HUDEP-2 (cell line): Measurements from ENCODE around the gene VSIG10L2.
A peak's percentile ranks its signal among the peaks of the same experiment; 100 is the strongest.
"Not testable (repeated sequence)": the region's sequence is repeated elsewhere in the genome, so short reads cannot be mapped to it uniquely, and the experiment has no call there.

Source experiments
- DNase-seq, 76 experiments: peaks; one replicate each; lab custom pipeline; 2025; ENCODE audit not compliant: unreplicated experiment in 76 of 76; lab: John Stamatoyannopoulos, UW

Gene VSIG10L2

DNA sequence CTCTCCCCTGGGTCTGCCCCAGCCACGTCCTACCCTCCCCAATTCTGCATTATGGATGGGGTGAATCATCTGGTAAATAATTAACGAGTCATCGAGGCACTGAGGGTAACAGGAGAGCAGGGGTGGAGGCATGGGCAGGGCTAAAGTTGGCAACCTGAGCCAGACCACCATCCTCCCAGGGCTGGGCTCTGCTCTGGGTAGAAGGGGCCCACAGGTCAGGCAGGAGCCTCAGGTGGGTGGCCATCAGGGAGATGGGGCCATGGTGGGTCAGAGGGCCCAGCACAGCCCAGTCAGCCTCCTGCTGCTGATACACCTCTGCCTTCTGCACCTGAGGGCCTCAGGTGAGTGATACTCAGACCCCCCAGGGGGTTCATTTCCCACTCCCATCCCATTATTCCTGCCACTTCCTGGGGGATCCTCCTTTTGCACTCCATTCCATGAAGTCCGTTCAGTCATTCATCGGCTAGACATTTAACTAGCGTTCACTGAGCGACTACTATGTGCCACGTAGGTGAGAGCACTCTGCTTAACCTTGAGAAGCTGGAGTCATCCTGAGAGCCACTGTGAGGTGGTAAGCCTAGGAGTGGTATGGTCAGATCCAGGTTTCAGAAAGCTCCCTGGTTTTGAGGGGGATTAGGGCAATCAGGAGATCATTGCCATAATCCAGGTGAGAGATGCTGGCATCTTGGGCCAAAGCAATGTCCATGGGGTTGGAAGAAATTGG is at the start of gene VSIG10L2:
VSIG10L2 (plus strand) TSS at position 248 of the 724 bp plus-strand sequence; CDS start at position 260, 12 bp downstream.
- DNase-seq, result no peak

DNA sequence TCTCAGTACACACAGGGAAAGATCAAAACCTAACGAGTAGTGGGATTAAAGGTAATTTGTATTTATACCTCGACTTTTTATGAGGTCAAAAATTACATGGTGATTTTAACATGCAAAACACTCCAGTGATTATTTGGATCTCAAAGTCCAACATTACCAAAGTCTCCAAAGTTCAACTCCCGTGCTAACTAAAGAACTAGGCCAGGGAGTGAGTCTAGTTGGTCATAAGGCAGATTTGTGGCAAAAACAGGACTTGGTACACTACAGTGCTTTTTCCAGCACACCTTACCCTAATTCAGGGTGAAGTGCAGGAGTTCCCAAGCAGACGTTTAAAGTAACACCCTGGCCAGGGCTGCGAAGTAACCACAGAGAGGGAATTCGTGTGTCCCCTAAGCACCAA is 44.0 kb upstream of the VSIG10L2 start:
- no peak for DNase-seq

DNA sequence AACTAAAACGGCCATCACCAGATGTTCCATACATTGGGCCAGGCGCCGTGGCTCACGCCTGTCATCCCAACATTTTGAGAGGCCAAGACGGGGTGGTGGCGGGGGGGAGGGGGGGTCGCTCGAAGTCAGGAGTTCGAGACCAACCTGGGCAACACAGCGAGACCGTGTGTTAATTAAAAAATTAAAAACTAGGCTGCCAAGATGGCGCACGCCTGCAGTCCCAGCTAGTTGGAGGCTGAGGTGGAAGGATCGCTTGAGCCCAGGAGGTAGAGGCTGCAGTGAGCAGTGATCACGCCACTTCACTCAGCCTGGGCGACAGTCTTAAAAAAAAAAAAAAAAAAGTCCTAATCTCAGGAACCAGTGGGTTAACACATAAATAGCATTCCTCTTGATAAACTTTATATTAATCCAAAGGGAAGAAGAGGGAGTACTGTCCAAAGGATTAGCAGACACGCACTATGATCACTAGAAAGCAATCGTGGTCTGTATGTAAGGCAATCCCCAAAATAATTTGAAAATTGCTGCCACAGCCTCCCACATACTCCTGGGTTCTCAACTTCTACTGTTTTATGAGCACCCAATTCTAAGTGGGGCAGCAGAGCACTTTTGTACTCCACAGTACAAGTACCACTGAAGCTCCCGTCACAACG is 43.4 kb upstream of the VSIG10L2 start:
- DNase-seq, result peak in 1 of 76 experiments; percentile 31

DNA sequence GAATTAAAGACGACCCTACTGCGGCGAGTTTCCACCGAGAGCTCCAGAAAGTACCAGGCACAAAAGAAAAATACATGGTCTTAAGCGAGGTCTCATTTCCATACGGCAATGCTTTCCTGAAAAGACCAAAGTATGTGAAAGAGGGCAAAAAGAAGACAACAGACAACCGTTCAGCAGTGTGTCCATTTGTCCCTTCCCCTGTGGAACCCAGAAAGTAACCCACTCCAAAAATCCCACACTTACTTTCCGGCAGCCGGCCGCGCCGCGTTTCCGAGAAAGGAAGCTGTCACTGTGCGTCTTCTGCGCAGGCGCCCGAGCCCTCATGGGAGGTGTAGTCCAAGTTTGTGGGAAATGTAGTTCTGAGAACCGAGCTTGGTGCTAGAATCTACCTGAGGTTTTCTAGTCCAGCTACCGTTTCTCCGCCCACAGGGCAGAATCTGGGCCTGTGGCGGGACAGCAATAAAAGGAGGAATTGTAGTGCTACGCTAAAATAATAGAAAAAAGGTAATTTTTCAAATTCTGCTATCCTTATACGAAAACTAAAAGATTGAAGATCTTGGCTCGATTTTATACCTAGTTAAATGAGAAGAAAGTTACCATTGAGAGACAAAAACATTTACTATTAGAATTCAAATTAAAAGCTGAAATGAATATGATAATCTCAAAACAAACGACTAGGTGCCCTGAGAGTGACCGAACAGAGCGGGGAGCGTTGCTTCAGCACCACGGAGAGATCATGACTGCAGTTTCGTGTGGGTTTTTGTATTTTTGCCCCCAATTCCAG is 42.7 kb upstream of the VSIG10L2 start, which contains the start of gene PUS3:
PUS3 (minus strand) TSS at position 280 of the 784 bp plus-strand sequence. CDS start 6,922 bp downstream, outside the sequence.
- peak in 75 of 76 experiments; percentile 7 to 89 (median 69) for DNase-seq

DNA sequence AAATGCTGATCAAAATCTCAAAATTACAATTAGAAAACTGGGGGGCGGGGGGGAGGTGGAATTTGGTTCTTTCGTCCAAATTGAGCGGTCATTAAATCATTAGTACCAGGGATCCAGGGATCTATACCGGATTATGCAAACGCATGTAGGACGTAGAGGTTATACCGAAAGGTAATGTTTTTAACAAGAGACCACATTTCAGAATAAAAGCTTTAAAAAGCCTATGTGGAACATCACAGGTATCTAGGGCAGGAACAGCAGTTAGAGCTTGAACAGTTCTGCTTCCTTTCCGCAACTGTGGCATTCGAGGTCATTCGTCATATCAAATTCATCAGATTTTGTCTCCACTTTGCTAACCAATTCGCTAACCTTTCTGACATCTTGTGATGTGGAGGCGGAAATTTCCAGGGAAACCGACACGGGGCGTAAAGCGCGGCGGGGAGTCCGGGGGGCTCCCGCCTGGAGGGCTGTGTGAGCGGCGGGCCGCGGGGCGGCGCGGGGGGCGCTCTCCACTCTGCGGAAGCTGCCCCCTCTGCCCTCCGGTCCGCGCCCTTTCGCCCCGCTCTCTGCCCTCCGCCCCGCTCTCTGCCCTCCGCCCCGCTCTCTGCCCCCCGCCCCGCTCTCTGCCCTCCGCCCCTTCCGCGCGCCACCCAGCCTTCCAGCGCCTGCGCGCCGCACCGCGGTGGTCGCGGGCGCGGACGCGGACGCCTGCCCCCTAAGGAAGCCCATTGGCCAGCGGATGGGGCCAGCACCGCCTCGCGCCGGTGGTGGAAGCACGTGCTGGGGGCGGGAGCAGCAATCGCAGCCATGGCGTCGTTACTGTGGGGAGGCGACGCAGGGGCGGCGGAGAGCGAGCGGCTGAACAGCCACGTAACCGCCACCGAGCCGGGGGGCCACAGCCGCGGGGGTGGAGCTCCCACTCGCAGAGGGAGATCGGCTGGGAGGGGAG is 41.9 kb upstream of the VSIG10L2 start, which contains the start of gene DDX25:
DDX25 (plus strand) TSS at position 798 of the 949 bp plus-strand sequence; CDS start at position 808, 10 bp downstream.
- no peak for DNase-seq

DNA sequence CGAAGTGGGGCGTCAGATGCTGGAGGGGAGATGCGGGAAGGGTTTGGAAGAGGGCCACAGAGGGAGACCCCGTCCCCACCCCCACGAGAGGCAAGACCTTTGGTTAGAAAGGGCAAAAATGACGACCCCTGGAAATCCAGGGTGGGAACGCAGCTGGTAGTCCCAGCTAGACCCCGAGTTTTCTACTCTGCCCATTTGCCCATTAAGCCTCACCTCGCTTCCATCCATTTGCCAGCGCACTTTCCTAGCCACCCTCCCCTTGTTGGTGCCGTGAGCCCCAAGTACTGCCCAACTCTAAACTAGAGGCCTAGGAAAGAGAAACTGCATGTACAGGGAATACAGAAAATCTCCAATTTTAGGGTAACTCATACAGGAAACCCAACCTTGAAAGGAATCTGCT is 41.2 kb upstream of the VSIG10L2 start:
- DNase-seq, result no peak

DNA sequence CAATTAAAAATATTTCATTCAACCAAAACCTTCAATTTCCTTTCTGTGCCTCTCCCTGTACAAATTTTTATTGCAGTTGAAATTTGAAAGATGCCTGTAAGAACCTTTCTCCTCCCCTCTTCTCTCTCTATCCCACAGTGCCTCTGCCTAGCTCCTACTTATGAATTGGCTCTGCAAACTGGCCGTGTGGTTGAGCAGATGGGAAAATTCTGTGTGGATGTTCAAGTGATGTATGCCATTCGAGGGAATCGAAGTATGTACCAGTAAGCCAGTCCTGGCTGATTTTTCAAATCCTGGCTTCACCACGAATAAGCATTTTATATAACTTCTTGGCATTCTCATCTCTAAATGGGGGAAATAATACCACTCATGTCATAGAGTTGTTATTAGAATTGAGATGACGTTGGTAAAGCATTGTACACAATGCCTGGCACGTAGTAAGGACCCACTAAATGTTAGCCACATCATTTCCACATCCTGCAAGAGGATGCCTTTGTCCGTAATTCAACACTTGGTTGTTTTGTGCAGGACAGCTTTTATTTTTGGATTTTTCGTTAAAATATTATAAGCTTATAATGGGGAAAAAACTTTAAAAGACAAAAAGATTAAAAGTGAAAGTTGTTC is 35.5 kb upstream of the VSIG10L2 start:
- DNase-seq, result no peak

DNA sequence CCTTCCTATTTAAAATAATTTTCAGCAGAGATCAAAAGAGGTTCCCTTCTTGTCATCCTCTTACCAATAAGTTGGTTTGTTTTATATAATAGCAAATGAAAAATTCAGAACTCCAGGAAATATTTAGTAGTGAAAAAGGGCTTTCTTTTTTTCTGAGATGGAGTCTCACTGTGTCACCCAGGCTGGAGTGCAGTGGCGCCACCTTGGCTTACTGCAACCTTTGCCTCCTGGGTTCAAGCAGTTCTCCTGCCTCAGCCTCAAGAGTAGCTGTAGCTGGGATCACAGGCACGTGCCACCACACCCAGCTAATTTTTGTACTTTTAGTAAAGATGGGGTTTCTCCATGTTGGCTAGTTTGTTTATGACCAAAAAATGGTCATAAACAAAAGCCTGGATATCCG is 31.2 kb upstream of the VSIG10L2 start:
- not testable (repeated sequence) for DNase-seq

DNA sequence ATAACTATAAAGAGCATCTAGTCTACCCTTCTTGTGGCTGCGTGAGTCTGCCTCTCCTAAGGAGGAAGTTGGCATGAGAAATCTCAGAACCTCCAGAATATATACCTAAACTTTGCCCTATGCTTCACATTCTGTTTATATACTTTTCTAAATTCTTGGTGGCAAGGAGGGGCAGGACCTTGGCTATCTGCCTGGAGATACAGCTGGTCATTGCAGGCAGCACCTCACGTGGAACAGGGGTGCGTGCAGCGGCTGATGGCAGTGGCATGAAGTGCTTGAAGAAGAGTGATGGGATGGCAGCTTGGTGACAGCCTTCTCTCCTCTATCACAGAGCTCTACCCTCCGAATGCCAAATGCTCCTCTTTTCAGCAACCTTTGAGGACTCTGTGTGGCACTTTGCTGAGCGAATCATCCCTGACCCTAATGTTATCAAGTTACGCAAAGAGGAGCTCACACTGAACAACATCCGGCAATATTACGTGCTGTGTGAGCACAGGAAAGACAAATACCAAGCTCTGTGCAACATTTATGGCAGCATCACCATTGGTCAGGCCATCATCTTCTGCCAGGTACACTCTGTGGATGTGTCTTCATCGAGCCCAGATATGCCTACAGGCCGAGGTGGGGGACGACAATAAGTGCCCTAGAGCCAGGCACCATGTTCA is 29.0 kb upstream of the VSIG10L2 start:
- DNase-seq, result no peak

DNA sequence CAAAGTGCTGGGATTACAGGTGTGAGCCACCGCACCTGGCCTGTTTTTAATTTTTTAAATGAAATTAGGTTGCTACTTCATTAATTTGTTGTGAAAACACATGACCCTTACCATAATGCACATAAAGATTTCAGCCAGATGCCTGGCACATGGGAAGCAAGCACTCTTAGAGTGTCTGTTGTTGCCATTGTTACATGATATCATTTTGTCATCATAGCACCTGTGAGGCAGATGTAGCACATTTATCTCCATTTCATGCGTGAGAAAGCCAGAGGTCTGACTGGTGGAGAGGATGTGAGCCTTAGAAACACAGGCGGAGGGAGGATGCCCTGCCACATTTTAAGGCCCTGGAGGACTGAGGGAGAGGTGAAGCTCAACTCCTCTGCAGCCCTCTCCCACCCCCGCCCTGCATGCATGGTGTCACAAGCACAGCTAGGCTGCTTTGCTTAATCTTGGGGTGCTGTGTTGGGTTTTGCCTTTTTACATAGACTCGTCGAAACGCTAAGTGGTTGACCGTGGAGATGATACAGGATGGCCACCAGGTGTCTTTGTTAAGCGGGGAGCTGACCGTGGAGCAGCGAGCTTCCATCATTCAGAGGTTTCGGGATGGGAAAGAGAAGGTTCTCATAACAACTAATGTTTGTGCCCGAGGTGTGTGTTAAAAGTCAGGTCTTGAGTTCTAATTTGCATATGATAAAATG is 27.6 kb upstream of the VSIG10L2 start:
- no peak for DNase-seq

DNA sequence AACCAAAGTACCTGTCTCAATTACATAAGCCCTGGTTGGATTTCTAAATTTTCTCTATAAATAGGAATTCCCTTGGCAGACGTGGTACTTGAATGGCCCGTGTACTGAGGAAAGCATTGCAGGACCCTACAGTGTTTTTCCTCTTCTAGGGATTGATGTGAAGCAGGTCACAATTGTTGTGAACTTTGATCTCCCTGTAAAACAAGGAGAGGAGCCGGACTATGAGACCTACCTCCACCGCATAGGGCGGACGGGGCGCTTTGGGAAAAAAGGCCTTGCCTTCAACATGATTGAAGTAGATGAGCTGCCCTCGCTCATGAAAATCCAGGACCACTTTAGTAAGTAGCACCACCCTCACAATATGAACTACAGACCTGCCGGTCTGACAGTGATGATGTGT is 24.8 kb upstream of the VSIG10L2 start:
- DNase-seq, result no peak

DNA sequence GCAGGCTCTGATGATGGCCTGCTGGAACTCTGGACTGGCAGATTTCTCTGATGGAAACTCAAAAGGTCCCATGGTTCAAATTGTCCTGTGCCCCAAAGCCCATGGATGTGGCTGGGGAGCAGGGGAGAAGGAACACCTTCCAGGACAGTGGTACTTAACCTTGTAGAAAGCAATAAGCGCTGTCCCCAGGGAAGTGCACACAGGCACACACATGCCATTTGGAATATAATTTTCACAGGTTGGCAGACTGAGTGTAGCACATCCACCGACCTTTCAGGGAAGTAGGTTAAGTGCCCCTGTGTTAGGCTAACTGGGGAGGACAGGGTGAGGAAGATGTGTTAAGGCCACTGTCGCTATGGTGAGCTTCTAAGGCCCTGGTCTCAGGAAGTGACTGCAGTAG is 23.7 kb upstream of the VSIG10L2 start:
- no peak for DNase-seq

DNA sequence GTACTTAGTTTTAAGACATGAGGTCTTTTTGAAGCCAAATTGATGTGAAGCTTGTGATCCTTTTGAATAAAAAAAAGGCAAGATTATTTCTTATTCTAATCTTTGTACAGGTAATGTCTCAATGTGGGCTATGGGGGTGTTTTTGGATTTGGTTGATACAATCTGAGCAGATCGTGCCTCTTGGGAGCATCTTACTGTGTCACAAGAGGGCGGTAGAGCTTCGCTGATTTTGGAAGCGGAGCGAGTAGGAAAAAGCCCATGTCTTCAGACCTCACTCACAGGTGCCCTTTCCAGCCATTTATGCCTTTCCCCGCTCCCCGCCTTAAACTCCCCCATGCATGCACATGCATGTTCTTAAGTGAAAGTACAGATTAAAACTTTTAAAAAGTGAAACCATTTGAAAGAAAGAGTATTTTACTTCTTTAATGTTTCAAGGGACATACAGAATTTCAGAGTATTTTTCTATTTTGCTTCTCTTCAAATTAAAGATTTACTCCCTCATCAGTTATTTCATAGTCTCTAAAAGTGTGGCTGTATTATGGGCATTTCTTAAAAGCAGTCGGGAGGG is 22.7 kb upstream of the VSIG10L2 start:
- DNase-seq, result peak in 42 of 76 experiments; percentile 1 to 61 (median 23)

DNA sequence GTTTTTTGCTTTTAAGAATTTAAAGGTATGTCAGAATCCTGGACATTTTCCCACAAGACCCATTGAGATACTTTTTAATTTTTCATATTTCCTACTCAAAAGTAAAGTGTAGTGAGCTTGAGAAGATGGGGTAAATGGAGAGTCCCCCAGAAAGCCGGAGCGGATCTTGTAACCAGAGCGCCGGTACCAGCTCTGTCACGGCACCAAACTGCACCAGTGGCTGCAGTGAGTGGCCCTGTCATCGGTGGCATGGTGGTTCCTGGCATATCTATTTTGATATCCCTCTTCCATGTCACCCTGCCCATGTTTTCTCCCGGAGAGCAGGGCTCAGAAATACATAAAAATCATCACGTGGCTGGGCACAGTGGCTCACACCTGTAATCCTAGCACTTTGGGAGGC is 22.2 kb upstream of the VSIG10L2 start:
- no peak for DNase-seq

DNA sequence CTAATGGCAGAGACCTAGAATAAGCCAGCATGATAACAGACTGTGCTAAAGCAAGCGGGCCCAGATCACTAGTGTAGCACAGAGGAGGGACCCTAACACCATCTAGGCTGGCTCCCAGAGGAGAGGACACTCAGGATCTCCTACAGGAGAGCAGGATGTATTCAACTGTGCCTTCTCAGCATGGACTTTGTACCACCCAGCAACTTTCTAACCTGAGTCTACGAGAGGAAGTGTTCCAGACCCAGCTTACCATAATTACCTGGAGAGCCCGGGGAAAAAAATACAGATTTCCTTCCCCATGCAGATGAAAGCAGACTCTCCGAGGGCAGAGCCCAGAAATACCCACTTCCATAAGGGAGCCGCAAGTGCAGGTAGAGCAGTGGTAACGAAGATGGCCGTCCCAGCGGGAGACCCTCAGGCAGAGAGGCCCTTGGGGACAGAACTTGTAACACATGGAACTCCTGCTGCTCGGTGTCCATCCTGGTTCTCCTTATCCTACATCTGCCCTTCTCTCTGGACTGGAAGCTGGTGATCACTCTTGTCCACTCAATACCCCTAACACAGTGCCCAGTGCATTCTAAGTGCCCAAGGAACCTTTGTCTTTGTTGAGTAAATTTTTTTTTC is 21.3 kb upstream of the VSIG10L2 start:
- no peak for DNase-seq

DNA sequence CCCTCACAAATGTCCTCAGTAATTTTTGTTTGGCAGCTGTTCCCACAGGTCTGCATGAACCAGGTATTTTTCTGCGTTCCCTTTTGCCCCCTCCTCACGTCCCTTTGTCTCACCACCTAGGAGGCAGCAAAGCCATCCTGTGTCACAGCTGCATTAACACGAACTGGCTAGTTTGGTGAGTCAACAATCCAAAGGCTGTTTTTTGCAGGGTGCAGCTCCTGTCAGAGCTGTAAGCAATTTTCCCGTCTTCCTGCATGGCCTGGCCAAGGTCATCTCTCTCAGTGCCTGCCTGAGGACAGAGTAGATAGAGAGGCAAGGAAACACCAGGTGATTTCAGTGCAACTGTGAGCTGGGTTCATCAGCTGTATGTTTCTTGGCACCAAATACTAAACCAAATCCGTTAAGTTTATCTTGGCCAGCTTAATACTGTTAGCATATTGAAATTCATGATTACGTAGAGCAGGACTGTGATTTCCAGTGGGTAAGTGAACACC is 20.6 kb upstream of the VSIG10L2 start:
- DNase-seq, result no peak

DNA sequence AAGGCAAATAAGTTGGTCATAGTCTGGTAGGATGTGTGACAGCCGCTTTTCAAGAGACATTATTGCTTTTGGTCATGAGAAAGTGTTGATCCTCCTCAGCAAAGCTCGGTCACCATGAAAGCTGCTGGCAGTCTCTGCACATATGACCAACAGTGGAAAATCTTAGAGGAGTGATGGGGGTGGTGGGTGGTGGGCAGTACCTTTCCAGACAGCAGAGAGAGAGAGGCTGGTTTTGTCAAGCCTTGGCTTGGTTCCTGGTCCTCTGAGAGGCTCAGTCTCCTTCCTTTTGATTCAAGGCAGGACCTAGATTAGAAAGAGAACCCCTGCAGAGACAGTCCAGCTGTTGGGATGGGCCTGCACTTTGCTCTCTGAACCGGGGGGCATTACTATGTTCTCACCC is 20.0 kb upstream of the VSIG10L2 start:
- DNase-seq, result no peak

DNA sequence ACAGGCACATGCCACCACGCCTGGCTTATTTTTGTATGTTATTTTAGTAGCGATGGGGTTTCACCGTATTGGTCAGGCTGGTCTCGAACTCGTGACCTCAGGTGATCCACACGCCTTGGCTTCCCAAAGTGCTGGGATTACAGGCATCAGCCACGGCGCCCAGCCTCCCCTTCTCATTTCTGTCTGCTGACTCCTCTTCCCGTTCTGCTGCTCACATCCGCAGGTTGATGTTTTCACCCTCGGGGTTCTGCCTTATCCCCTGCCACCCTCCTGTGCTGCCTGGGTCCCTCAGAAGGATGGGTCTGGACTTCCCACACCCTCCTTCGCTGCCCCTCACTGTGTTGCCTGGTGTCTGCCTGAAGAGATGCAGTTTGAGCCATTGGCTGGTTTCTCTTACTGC is 19.2 kb upstream of the VSIG10L2 start:
- DNase-seq, result no peak
